Esophagus squamous epithelium (tissue), 4 donors: Measurements from ENCODE around the gene ADARB2.

ENCODE experiments used
- CTCF ChIP-seq, 6 experiments: fragments of 450-650 bp in 4 of 6; fragments of 200-600 bp in 2 of 6; sonication (generic) in 2 of 6; IDR thresholded peaks; one replicate each; pipeline ENCODE4 v1.5.1; 2016 to 2019; ENCODE audit warnings: antibody characterized with exemption in 6 of 6, mild to moderate bottlenecking in 4 of 6, moderate library complexity in 4 of 6
- POLR2A ChIP-seq, 4 donors: fragments of 450-650 bp; IDR thresholded peaks; one replicate each; pipeline ENCODE4 v1.6.1; 2017; ENCODE audit warnings: antibody characterized with exemption in 4 of 4, mild to moderate bottlenecking in 4 of 4, moderate library complexity in 3 of 4

- TF ChIP-seq POLR2A (IDR thresholded peaks at IDR 0.05) (no peak), CTCF (IDR thresholded peaks at IDR 0.05) (no peak)
Measured at GRCh38 chr10:1744524-1744923, 7.2 kb upstream of the ADARB2 start.
